GM12878 (cell line): Measurements from ENCODE around the gene MAEL. TPM values are rescaled to one million over a fixed set of nuclear protein-coding genes. Genes with fewer than 3 reads are reported as not detected.
A peak's percentile ranks its signal among the peaks of the same experiment; 100 is the strongest.

Source experiments
- ATAC-seq: fragments of 200-7000 bp; cut with Tn5 transposase; 3 replicates; pipeline ENCODE4 v1.9.1; 2020; ENCODE audit warnings: mild to moderate bottlenecking, moderate library complexity
- BruUV-seq: library from RNA; stranded (reverse); fragments of 400-500 nt; replicated peaks from 2 replicates; lab custom pipeline; 2021; lab: Mats Ljungman, UMichigan
- CTCF ChIA-PET: fragments of 300-600 bp; sonication (Branson Sonifier 250); formaldehyde crosslinking; extraction: SDS; loops from one replicate; lab custom pipeline; 2021; ENCODE audit warnings: inconsistent platforms; lab: Yijun Ruan, JAX
- POLR2A ChIA-PET: fragments of 350-600 bp; formaldehyde crosslinking; extraction: SDS; loops from one replicate; lab custom pipeline; 2021; ENCODE audit warnings: inconsistent platforms; lab: Charles Lee
- RAD21 ChIA-PET: fragments of 300-600 bp; sonication (Branson Sonifier 250); formaldehyde crosslinking; loops from one replicate; lab custom pipeline; 2023; ENCODE audit warnings: antibody characterized with exemption; ENCODE audit not compliant: unreplicated experiment; lab: Charles Lee
- SMC1A ChIA-PET: fragments of 300-600 bp; sonication (Branson Sonifier 250); formaldehyde crosslinking; loops from one replicate; lab custom pipeline; 2023; ENCODE audit not compliant: unreplicated experiment, uncharacterized antibody; lab: Charles Lee
- DNase-seq: peaks from one replicate; pipeline ENCODE4 v3.0.0-alpha.2; 2011; ENCODE audit warnings: low read depth, low spot score
- FAIRE-seq: peaks from 3 replicates; lab custom pipeline; 2011; peaks lifted over from hg19 to GRCh38; lab: Jason Lieb, UNC
- H2AFZ ChIP-seq: 2 replicates; pipeline ENCODE4 v1.6.0; 2011; ENCODE audit warnings: low read depth, low read length, control low read depth; ENCODE audit not compliant: control insufficient read depth
- H3K27ac ChIP-seq: 2 replicates; pipeline ENCODE4 v1.5.1; 2011; ENCODE audit warnings: control low read depth; ENCODE audit not compliant: control insufficient read depth, insufficient read depth
- H3K27me3 ChIP-seq, 2 experiments: replicated peaks in 1 of 2; 2 replicates each; pipeline versions ENCODE4 v1.6.0 to v1.6.1; 2011; ENCODE audit warnings: low read length in 1 of 2; ENCODE audit not compliant: control insufficient read depth in 2 of 2, insufficient read depth in 2 of 2
- H3K36me3 ChIP-seq, 2 experiments: 2 replicates each; pipeline ENCODE4 v1.5.1; 2011; ENCODE audit warnings: low read length in 1 of 2; ENCODE audit not compliant: control insufficient read depth in 2 of 2, insufficient read depth in 2 of 2
- H3K4me1 ChIP-seq: 2 replicates; pipeline ENCODE4 v1.6.1; 2011; ENCODE audit warnings: mild to moderate bottlenecking, low read length, moderate library complexity, mixed read lengths; ENCODE audit not compliant: control insufficient read depth, insufficient read depth
- H3K4me2 ChIP-seq: 2 replicates; pipeline ENCODE4 v1.6.0; 2011; ENCODE audit warnings: control low read depth; ENCODE audit not compliant: control insufficient read depth, insufficient read depth
- H3K4me3 ChIP-seq: fragments of 200-600 bp; sonication (generic); 2 replicates; pipeline ENCODE4 v1.5.1; 2016
- H3K79me2 ChIP-seq: 2 replicates; pipeline ENCODE4 v1.6.0; 2011; ENCODE audit warnings: low read length; ENCODE audit not compliant: control insufficient read depth, insufficient read depth
- H3K9ac ChIP-seq: 2 replicates; pipeline ENCODE4 v1.8.0; 2011; ENCODE audit warnings: low read length, control low read depth, mixed read lengths; ENCODE audit not compliant: control insufficient read depth, insufficient read depth
- H3K9me3 ChIP-seq: replicated peaks from 3 replicates; pipeline ENCODE4 v1.5.1; 2011; ENCODE audit warnings: mild to moderate bottlenecking, low read length; ENCODE audit not compliant: control insufficient read depth, insufficient read depth
- H4K20me1 ChIP-seq: 2 replicates; pipeline ENCODE4 v1.6.0; 2011; ENCODE audit not compliant: control insufficient read depth, insufficient read depth
- BMI1 ChIP-seq: fragments of 450-650 bp; IDR thresholded peaks from 2 replicates; pipeline ENCODE4 v1.6.1; 2016; ENCODE audit warnings: mild to moderate bottlenecking, moderate library complexity, borderline replicate concordance
- EGR1 ChIP-seq, 2 experiments: IDR thresholded peaks; 1 replicate in 1 of 2; 2 replicates in 1 of 2; pipeline ENCODE4 v1.6.1; 2011 to 2012; ENCODE audit warnings: low read depth in 2 of 2, low read length in 2 of 2, borderline replicate concordance in 1 of 2, mild to moderate bottlenecking in 1 of 2, moderate library complexity in 1 of 2
- FOS ChIP-seq: IDR thresholded peaks from 3 replicates; pipeline ENCODE4 v1.6.1; 2011; ENCODE audit warnings: borderline replicate concordance; ENCODE audit not compliant: insufficient read length; ENCODE audit errors: extremely low read depth
- GATAD2B ChIP-seq: fragments of 450-650 bp; conservative IDR thresholded peaks from 2 replicates; pipeline ENCODE4 v1.6.1; 2017; ENCODE audit warnings: low read depth, mild to moderate bottlenecking, moderate library complexity
- IKZF1 ChIP-seq: fragments of 450-650 bp; conservative IDR thresholded peaks from 2 replicates; pipeline ENCODE4 v1.6.1; 2017; ENCODE audit warnings: antibody characterized with exemption, mild to moderate bottlenecking
- NR2C2 ChIP-seq: IDR thresholded peaks from 2 replicates; pipeline ENCODE4 v1.6.1; 2011; ENCODE audit warnings: borderline replicate concordance, low read depth; ENCODE audit not compliant: control insufficient read depth, insufficient read length
- POU2F2 ChIP-seq: IDR thresholded peaks from 3 replicates; pipeline ENCODE4 v1.6.1; 2011; ENCODE audit warnings: low read depth, mild to moderate bottlenecking, low read length, borderline replicate concordance
- RELB ChIP-seq: fragments of 450-650 bp; IDR thresholded peaks from 2 replicates; pipeline ENCODE4 v1.6.1; 2017; ENCODE audit warnings: low read depth, mild to moderate bottlenecking, moderate library complexity
- SIN3A ChIP-seq: IDR thresholded peaks from 2 replicates; pipeline ENCODE4 v1.6.1; 2012; ENCODE audit warnings: low read depth, low read length, improper control_type of control experiment
- TCF3 ChIP-seq: IDR thresholded peaks from 2 replicates; pipeline ENCODE4 v1.6.1; 2012; ENCODE audit warnings: low read depth, mild to moderate bottlenecking, low read length, borderline replicate concordance; ENCODE audit not compliant: insufficient read depth
- YY1 ChIP-seq: IDR thresholded peaks from 2 replicates; pipeline ENCODE4 v1.6.1; 2011; ENCODE audit warnings: low read depth, mild to moderate bottlenecking, low read length
- ZNF622 ChIP-seq: fragments of 450-650 bp; IDR thresholded peaks from 2 replicates; pipeline ENCODE4 v1.6.1; 2017; ENCODE audit warnings: mild to moderate bottlenecking, inconsistent platforms
- WGBS: methylation state at CpG from one replicate; pipeline ENCODE4 v1.1.6; 2016; ENCODE audit warnings: low lambda C conversion rate; ENCODE audit not compliant: insufficient replicate concordance, insufficient coverage; ENCODE audit errors: missing lambda C conversion rate; 5-methylcytosine and 5-hydroxymethylcytosine counted together
- in situ Hi-C: fragments of 300-500 bp; cut with MboI; formaldehyde crosslinking; loops from 9 replicates; pipeline ENCODE4 v1.14.3; 2018; ENCODE audit warnings: mixed read lengths
- intact Hi-C: fragments of 100-400 bp; cut with micrococcal nuclease; formaldehyde crosslinking; loops from one replicate; pipeline ENCODE4 v1.14.2; 2022; ENCODE audit not compliant: unreplicated experiment
- polyA plus RNA-seq, 11 experiments: library from polyadenylated mRNA; depleted of rRNA in 4 of 11; unstranded in 6 of 11; stranded (reverse) in 5 of 11; fragments of >200 nt; fragmentation: Nextera tagmentation in 4 of 11; fragmentation: Illumina TruSeq in 1 of 11; extraction: Ambion mirVana in 4 of 11; extraction: Trizol in 1 of 11; gene quantifications; 1 replicate in 1 of 11; 2 replicates in 10 of 11; pipeline versions ENCODE4 v1.2.1 to v1.2.3, GENCODE V29; 2011 to 2016; ENCODE audit warnings: inconsistent platforms in 2 of 11, missing spikeins in 2 of 11, low read depth in 1 of 11
- total RNA-seq, 4 experiments: library from RNA; depleted of rRNA in 3 of 4; stranded (reverse); fragments of >200 nt in 3 of 4; fragmentation: Illumina TruSeq in 1 of 4; extraction: Trizol in 1 of 4; gene quantifications; 2 replicates each; pipeline versions ENCODE4 v1.2.1 to v1.2.3, GENCODE V29; 2013 to 2021

The MAEL gene
- total and polyA plus RNA-seq, 10 of the 15 experiments (the other 5 are each of a cell fraction or from before 2014, with no cell fraction given): 0.10 to 0.43 (median 0.24) TPM; not detected in 2

DNA sequence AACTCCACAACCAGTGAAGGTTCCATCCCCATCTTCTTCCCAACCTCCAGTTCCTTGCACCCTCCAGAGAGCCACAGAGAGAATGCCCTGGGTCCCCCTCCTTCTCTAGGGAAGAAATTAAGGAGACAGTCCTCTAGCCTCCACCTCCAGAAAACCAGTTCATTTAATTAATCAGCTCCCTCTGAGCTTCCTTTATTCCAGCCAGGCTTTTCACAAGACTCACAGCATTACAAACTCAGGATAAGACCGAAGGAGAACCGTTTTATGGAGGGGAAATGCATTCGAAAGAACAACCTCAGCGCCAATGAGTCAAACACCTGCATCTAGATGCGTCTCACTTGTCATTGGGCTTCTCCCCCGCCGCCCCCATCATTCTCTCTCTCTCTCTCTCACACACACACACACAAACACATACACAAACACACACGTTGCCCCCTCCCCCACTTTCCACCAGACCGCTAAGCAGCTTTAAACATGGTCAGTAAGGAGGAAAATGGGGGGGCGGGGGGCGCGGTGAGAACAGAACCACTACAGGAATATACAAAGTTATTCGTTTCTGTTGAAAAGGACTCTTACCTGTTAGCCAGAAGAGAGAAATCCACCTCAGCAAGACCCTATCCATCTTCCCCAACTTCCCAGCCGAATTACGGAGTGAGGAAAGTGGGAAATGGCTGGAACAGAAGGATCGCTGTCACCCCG is 14.3 kb upstream of the MAEL start:
- H3K9me3 ChIP-seq: no peaks in the 10 kb centered on the region
- H3K4me3 ChIP-seq: peak overlapping the region; percentile 67
- intact Hi-C loops: loop anchor here (5.0 kb wide), 1 partner anchor 83 kb away; no protein-coding TSS in a partner anchor
- no peaks in the 10 kb centered on the region for H4K20me1 ChIP-seq
- H2AFZ ChIP-seq: peak overlapping the region; percentile 81
- peak overlapping the region; percentile 55 for H3K9ac ChIP-seq
- WGBS: 2% methylated on average over 17 of the region's 17 CpGs
- TF ChIP-seq IKZF1 (0 out of 2 replicates have a peak, but pooled peaks have one; percentile 1), FOS (no peak), YY1 (no peak), ZNF622 (no peak), SIN3A (no peak), GATAD2B (no peak), RELB (no peak), NR2C2 (no peak), POU2F2 (no peak), TCF3 (no peak), EGR1 (IDR thresholded peaks at IDR 0.05; ENCODE audit: borderline replicate concordance in 1 of 2, low read depth in 2 of 2, low read length in 2 of 2) (0 out of 3 replicates have a peak, but pooled peaks of 1 of the 2 experiments have one; percentile 42), BMI1 (no peak)
- ATAC-seq: no peak; the same call in 2 of the 3 replicates
- BruUV-seq: no TSS peak
- 0 out of 2 replicates have a peak, but pooled peaks cover 3% of the 10 kb centered on the region for H3K79me2 ChIP-seq
- peak overlapping the region; percentile 95 for H3K4me2 ChIP-seq
- RAD21 ChIA-PET: interaction anchor here (0.6 kb wide), 1 partner anchor 186 kb away, joined by 3 read pairs; no protein-coding TSS in a partner anchor
- FAIRE-seq: no peak
- H3K36me3 ChIP-seq: no peaks in the 10 kb centered on the region
- CTCF ChIA-PET: no interaction called here
- peaks cover 31% of the 10 kb centered on the region for H3K4me1 ChIP-seq
- H3K27me3 ChIP-seq: peaks cover 0 to 7% of the 10 kb centered on the region in 2 experiments
- POLR2A ChIA-PET: no interaction called here
- peak overlapping the region; percentile 29; the same call in 1 of the 2 replicates for H3K27ac ChIP-seq
- in situ Hi-C loops: no loop called here
- no peak for DNase-seq
- SMC1A ChIA-PET: no interaction called here
